HepG2 (cell line): Measurements from ENCODE around the gene OVOL2. TPM values are rescaled to one million over a fixed set of nuclear protein-coding genes. Genes with fewer than 3 reads are reported as not detected.
A peak's percentile ranks its signal among the peaks of the same experiment; 100 is the strongest.

Experiments
- FOXO1 ChIP-seq: sonication (generic); formaldehyde crosslinking; IDR thresholded peaks from 2 replicates; pipeline ENCODE4 v1.4.0; 2020; ENCODE audit warnings: missing genetic modification reagents
- KAT2B ChIP-seq: fragments of 150-350 bp; IDR thresholded peaks from 2 replicates; pipeline ENCODE4 v1.6.1; 2014; ENCODE audit warnings: low read depth, low read length, borderline replicate concordance
- KDM5B ChIP-seq: sonication (generic); formaldehyde crosslinking; IDR thresholded peaks from 2 replicates; pipeline ENCODE4 v1.4.0; 2020; ENCODE audit warnings: missing genetic modification reagents, mild to moderate bottlenecking, borderline replicate concordance
- MAZ ChIP-seq, 2 experiments: sonication (generic) in 1 of 2; formaldehyde crosslinking in 1 of 2; IDR thresholded peaks; 2 replicates each; pipeline versions ENCODE4 v1.5.0 to v1.6.1; 2012 to 2020; ENCODE audit warnings: low read depth in 2 of 2, mild to moderate bottlenecking in 2 of 2, borderline replicate concordance in 1 of 2, improper control_type of control experiment in 1 of 2, low read length in 1 of 2, missing genetic modification reagents in 1 of 2, moderate library complexity in 1 of 2
- NFE2L1 ChIP-seq: sonication (generic); formaldehyde crosslinking; IDR thresholded peaks from 2 replicates; pipeline ENCODE4 v1.4.0; 2020; ENCODE audit warnings: missing genetic modification reagents, mild to moderate bottlenecking, borderline replicate concordance
- SPEN ChIP-seq: sonication (generic); formaldehyde crosslinking; IDR thresholded peaks from 2 replicates; pipeline ENCODE4 v1.5.1; 2020; ENCODE audit warnings: low read depth, mild to moderate bottlenecking, missing genetic modification reagents
- ZNF180 ChIP-seq: sonication (generic); formaldehyde crosslinking; IDR thresholded peaks from 2 replicates; pipeline ENCODE4 v1.4.0; 2020; ENCODE audit warnings: low read depth, missing genetic modification reagents, borderline replicate concordance
- ZNF598 ChIP-seq: sonication (generic); formaldehyde crosslinking; IDR thresholded peaks from 2 replicates; pipeline ENCODE4 v1.5.1; 2020; ENCODE audit warnings: mild to moderate bottlenecking, missing genetic modification reagents, borderline replicate concordance
- ZNF674 ChIP-seq: sonication (generic); formaldehyde crosslinking; IDR thresholded peaks from 2 replicates; pipeline ENCODE4 v1.5.0; 2020; ENCODE audit warnings: low read depth, mild to moderate bottlenecking, missing genetic modification reagents
- ZNF792 ChIP-seq: IDR thresholded peaks from 2 replicates; pipeline ENCODE4 v1.6.1; 2016
- ZSCAN21 ChIP-seq: sonication (generic); formaldehyde crosslinking; IDR thresholded peaks from 2 replicates; pipeline ENCODE4 v1.8.0; 2022; ENCODE audit warnings: mild to moderate bottlenecking, missing genetic modification reagents, moderate library complexity, borderline replicate concordance
- ZSCAN31 ChIP-seq: sonication (generic); formaldehyde crosslinking; IDR thresholded peaks from 2 replicates; pipeline ENCODE4 v1.5.0; 2020; ENCODE audit warnings: low read depth, mild to moderate bottlenecking, missing genetic modification reagents
- polyA plus RNA-seq, 8 experiments: library from polyadenylated mRNA; depleted of rRNA in 3 of 8; stranded (reverse) in 7 of 8; unstranded in 1 of 8; fragments of >200 nt; fragmentation: Illumina TruSeq in 4 of 8; extraction: Trizol in 4 of 8; gene quantifications; 2 replicates each; pipeline versions ENCODE4 v1.2.1 to v1.2.3, GENCODE V29; 2011 to 2016; ENCODE audit warnings: low read depth in 4 of 8, missing spikeins in 1 of 8, mixed read lengths in 1 of 8; ENCODE audit not compliant: insufficient read depth in 1 of 8
- total RNA-seq, 5 experiments: library from RNA; depleted of rRNA; stranded (reverse); fragments of >200 nt; fragmentation: Illumina TruSeq; extraction: Trizol; gene quantifications; 2 replicates each; pipeline ENCODE4 v1.2.3, GENCODE V29; 2016; ENCODE audit warnings: low read depth in 1 of 5
- TF ChIP-seq, protein P1 (sequence below), 2 experiments: sonication (generic) in 1 of 2; formaldehyde crosslinking in 1 of 2; IDR thresholded peaks; 2 replicates each; pipeline versions ENCODE4 v1.4.0 to v1.6.1; 2016 to 2020; ENCODE audit warnings: borderline replicate concordance in 1 of 2, low read depth in 1 of 2, mild to moderate bottlenecking in 1 of 2, missing genetic modification reagents in 1 of 2
- TF ChIP-seq, protein P2 (sequence below): sonication (generic); formaldehyde crosslinking; IDR thresholded peaks from 2 replicates; pipeline ENCODE4 v1.8.0; 2022; ENCODE audit warnings: missing genetic modification reagents, mild to moderate bottlenecking, inconsistent platforms, borderline replicate concordance
- TF ChIP-seq, protein P3 (sequence below): sonication (generic); formaldehyde crosslinking; IDR thresholded peaks from 2 replicates; pipeline ENCODE4 v1.8.0; 2022; ENCODE audit warnings: mild to moderate bottlenecking, missing genetic modification reagents; ENCODE audit not compliant: insufficient replicate concordance
- TF ChIP-seq, protein P4 (sequence below): sonication (generic); formaldehyde crosslinking; IDR thresholded peaks from 2 replicates; pipeline ENCODE4 v1.5.0; 2020; ENCODE audit warnings: missing genetic modification reagents
- TF ChIP-seq, protein P5 (sequence below): sonication (generic); formaldehyde crosslinking; IDR thresholded peaks from 2 replicates; pipeline ENCODE4 v1.4.0; 2020; ENCODE audit warnings: missing genetic modification reagents, borderline replicate concordance

The OVOL2 gene
- total and polyA plus RNA-seq, 2 of the 13 experiments (the other 11 are each of a cell fraction or from before 2014, with no cell fraction given), result 0.20 to 0.31 TPM

DNA sequence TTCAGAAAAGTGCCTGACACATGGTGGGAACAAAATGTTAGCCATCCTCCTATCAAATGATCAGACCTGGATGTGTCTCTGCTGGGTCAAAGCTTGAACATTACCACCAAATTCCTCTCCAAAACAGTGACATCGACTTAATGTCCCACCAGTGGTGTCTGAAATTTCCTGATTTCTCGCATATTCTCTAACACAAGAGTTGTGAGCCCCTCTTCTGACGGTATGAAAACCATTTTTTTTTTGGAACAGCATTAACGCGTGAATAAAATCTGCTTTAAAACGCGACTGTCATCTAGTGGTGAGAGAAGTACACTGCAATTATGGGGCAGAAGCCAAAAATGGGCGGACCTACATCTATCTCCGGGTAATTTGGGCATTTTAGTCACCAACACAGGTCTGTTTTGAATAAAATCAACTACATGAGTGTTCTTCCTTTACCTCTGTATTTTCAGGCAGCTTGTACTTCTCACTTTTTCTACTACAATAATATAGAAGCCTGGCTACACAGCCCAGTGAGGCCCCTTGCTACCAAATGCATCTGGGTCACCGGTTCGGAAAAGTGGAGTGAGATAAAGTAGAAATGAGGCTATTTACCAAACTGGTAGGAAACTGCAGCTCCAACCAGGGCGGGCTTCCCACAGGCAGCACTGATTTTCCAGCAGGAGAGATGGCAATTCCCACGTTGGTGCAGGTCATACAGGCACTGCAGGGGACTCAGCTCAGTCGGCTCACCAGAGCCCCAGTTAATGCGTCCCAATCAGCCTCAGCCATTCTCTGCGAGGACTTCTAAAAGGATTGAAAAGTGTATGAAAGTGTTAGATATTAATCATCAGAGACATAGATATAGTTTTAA is 61.5 kb downstream of the OVOL2 start (continued):
- TF ChIP-seq, protein P1, sequence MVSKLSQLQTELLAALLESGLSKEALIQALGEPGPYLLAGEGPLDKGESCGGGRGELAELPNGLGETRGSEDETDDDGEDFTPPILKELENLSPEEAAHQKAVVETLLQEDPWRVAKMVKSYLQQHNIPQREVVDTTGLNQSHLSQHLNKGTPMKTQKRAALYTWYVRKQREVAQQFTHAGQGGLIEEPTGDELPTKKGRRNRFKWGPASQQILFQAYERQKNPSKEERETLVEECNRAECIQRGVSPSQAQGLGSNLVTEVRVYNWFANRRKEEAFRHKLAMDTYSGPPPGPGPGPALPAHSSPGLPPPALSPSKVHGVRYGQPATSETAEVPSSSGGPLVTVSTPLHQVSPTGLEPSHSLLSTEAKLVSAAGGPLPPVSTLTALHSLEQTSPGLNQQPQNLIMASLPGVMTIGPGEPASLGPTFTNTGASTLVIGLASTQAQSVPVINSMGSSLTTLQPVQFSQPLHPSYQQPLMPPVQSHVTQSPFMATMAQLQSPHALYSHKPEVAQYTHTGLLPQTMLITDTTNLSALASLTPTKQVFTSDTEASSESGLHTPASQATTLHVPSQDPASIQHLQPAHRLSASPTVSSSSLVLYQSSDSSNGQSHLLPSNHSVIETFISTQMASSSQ (IDR thresholded peaks at IDR 0.05; ENCODE audit: low read depth), result no peak
- TF ChIP-seq, protein P1 (CRISPR knock-in tag; IDR thresholded peaks at IDR 0.05; ENCODE audit: borderline replicate concordance), result no peak
- TF ChIP-seq ZNF792 (no peak), KDM5B (CRISPR knock-in tag) (no peak), ZSCAN21 (CRISPR knock-in tag) (no peak), ZNF180 (CRISPR knock-in tag) (no peak), FOXO1 (CRISPR knock-in tag) (0 out of 2 replicates have a peak, but pooled peaks have one; percentile 12), SPEN (CRISPR knock-in tag) (no peak), ZNF598 (CRISPR knock-in tag) (no peak; the same call in 1 of the 2 replicates), MAZ (IDR thresholded peaks at IDR 0.05; ENCODE audit: borderline replicate concordance, low read depth, low read length) (0 out of 2 replicates have a peak, but pooled peaks have one; percentile 25), MAZ (CRISPR knock-in tag; IDR thresholded peaks at IDR 0.05; ENCODE audit: low read depth) (no peak), ZSCAN31 (no peak), KAT2B (no peak), NFE2L1 (no peak), ZNF674 (CRISPR knock-in tag) (no peak)
- TF ChIP-seq, protein P2, sequence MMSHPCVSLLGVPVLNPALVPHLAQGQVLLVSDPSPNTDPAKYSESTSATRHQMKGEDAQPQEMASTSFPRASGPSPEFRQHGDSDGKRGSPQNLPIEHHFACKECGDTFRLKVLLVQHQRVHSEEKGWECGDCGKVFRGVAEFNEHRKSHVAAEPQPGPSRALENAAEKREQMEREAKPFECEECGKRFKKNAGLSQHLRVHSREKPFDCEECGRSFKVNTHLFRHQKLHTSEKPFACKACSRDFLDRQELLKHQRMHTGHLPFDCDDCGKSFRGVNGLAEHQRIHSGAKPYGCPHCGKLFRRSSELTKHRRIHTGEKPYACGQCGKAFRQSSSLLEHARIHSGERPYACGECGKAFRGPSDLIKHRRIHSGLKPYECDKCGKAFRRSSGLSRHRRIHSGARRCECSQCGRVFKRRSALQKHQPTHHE (CRISPR knock-in tag), result no peak
- TF ChIP-seq, protein P3, sequence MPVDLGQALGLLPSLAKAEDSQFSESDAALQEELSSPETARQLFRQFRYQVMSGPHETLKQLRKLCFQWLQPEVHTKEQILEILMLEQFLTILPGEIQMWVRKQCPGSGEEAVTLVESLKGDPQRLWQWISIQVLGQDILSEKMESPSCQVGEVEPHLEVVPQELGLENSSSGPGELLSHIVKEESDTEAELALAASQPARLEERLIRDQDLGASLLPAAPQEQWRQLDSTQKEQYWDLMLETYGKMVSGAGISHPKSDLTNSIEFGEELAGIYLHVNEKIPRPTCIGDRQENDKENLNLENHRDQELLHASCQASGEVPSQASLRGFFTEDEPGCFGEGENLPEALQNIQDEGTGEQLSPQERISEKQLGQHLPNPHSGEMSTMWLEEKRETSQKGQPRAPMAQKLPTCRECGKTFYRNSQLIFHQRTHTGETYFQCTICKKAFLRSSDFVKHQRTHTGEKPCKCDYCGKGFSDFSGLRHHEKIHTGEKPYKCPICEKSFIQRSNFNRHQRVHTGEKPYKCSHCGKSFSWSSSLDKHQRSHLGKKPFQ (CRISPR knock-in tag), result no peak
- TF ChIP-seq, protein P4, sequence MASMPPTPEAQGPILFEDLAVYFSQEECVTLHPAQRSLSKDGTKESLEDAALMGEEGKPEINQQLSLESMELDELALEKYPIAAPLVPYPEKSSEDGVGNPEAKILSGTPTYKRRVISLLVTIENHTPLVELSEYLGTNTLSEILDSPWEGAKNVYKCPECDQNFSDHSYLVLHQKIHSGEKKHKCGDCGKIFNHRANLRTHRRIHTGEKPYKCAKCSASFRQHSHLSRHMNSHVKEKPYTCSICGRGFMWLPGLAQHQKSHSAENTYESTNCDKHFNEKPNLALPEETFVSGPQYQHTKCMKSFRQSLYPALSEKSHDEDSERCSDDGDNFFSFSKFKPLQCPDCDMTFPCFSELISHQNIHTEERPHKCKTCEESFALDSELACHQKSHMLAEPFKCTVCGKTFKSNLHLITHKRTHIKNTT (CRISPR knock-in tag), result no peak
- TF ChIP-seq, protein P5, sequence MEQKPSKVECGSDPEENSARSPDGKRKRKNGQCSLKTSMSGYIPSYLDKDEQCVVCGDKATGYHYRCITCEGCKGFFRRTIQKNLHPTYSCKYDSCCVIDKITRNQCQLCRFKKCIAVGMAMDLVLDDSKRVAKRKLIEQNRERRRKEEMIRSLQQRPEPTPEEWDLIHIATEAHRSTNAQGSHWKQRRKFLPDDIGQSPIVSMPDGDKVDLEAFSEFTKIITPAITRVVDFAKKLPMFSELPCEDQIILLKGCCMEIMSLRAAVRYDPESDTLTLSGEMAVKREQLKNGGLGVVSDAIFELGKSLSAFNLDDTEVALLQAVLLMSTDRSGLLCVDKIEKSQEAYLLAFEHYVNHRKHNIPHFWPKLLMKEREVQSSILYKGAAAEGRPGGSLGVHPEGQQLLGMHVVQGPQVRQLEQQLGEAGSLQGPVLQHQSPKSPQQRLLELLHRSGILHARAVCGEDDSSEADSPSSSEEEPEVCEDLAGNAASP (CRISPR knock-in tag), result peak; percentile 36; the same call in 1 of the 2 replicates
